T-helper 1 cell treated with Interleukin-12 subunit alpha and Interleukin-12 subunit beta and Interleukin-4 antibody, amounts not matched to agents 30 μg/mL and 1 μg/mL, for 36 hours (primary cell): ENCODE data around the gene PLA2G6.
A peak's percentile ranks its signal among the peaks of the same experiment; 100 is the strongest.
"Not testable (repeated sequence)": the region's sequence is repeated elsewhere in the genome, so short reads cannot be mapped to it uniquely, and the experiment has no call there.

Source experiments
- H3K27ac Mint-ChIP-seq: one replicate; pipeline ENCODE4 v1.8.0; 2021; ENCODE audit warnings: mild to moderate bottlenecking, mixed read lengths
- H3K27me3 Mint-ChIP-seq: one replicate; pipeline ENCODE4 v1.8.0; 2021; ENCODE audit warnings: low read depth, mixed read lengths
- H3K36me3 Mint-ChIP-seq: one replicate; pipeline ENCODE4 v1.8.0; 2021; ENCODE audit warnings: low read depth, mixed read lengths
- H3K4me1 Mint-ChIP-seq: one replicate; pipeline ENCODE4 v1.8.0; 2021; ENCODE audit warnings: low read depth, mixed read lengths
- H3K4me3 Mint-ChIP-seq: one replicate; pipeline ENCODE4 v1.8.0; 2021; ENCODE audit warnings: mild to moderate bottlenecking, moderate library complexity, mixed read lengths
- H3K9me3 Mint-ChIP-seq: one replicate; pipeline ENCODE4 v1.8.0; 2021; ENCODE audit warnings: mixed read lengths

Gene PLA2G6

GRCh38 chr22:38127869-38128268, 53.8 kb downstream of the PLA2G6 start:
- H3K9me3 Mint-ChIP-seq: no peaks in the 10 kb centered on the region
- peaks cover 6% of the 10 kb centered on the region for H3K4me1 Mint-ChIP-seq
- no peak overlapping the region for H3K27ac Mint-ChIP-seq
- H3K27me3 Mint-ChIP-seq: no peaks in the 10 kb centered on the region
- peaks cover 3% of the 10 kb centered on the region for H3K36me3 Mint-ChIP-seq
- no peak overlapping the region for H3K4me3 Mint-ChIP-seq

GRCh38 chr22:38126928-38127668, 54.5 kb downstream of the PLA2G6 start:
- no peak overlapping the region for H3K4me3 Mint-ChIP-seq
- no peaks in the 10 kb centered on the region for H3K9me3 Mint-ChIP-seq
- no peaks in the 10 kb centered on the region for H3K27me3 Mint-ChIP-seq
- H3K27ac Mint-ChIP-seq: no peak overlapping the region
- H3K36me3 Mint-ChIP-seq: peaks cover 3% of the 10 kb centered on the region
- peaks cover 10% of the 10 kb centered on the region for H3K4me1 Mint-ChIP-seq

DNA sequence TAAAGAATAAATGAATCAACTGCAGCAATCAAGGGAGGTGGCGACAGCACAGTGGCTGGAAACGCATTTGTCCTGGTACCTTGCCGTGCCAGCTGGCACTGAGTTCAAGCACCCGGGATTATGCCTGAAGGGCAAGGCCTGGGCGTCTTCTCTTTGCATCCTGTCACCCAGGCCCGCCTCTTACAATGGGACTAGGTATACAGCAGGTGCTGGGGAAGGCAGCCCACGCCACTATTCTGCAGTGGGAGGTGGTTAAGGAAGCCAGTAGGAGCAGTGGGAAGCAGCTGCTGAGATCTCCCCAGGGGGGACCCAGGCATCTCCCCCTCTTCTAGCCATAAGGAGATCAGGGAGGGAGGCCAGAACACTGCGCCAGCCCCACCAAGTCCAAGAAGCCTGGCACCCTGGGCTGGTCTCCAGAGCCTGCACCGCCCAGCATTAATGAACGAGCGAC, 55.9 kb downstream of the PLA2G6 start:
- Mint-ChIP-seq H3K36me3 (peaks cover 1% of the 10 kb centered on the region), H3K27me3 (no peaks in the 10 kb centered on the region), H3K27ac (no peak overlapping the region), H3K4me3 (no peak overlapping the region), H3K4me1 (peaks cover 10% of the 10 kb centered on the region), H3K9me3 (no peaks in the 10 kb centered on the region)

GRCh38 chr22:38125038-38125610, 56.5 kb downstream of the PLA2G6 start:
- Mint-ChIP-seq H3K4me1 (peaks cover 10% of the 10 kb centered on the region), H3K27ac (no peak overlapping the region)

GRCh38 chr22:38124236-38124974, 57.2 kb downstream of the PLA2G6 start:
- Mint-ChIP-seq H3K27me3 (no peaks in the 10 kb centered on the region), H3K9me3 (no peaks in the 10 kb centered on the region), H3K36me3 (peaks cover 1% of the 10 kb centered on the region), H3K4me3 (no peak overlapping the region), H3K4me1 (peaks cover 10% of the 10 kb centered on the region), H3K27ac (peak overlapping the region; percentile 31)

More at GRCh38 chr22:38125038-38125610, 56.5 kb downstream of the PLA2G6 start:
- Mint-ChIP-seq H3K36me3 (peaks cover 1% of the 10 kb centered on the region), H3K9me3 (no peaks in the 10 kb centered on the region), H3K4me3 (no peak overlapping the region), H3K27me3 (no peaks in the 10 kb centered on the region)

GRCh38 chr22:38122616-38123015, 59.0 kb downstream of the PLA2G6 start:
- Mint-ChIP-seq H3K4me1 (peaks cover 10% of the 10 kb centered on the region), H3K27ac (no peak overlapping the region), H3K27me3 (no peaks in the 10 kb centered on the region), H3K4me3 (no peak overlapping the region), H3K36me3 (peaks cover 4% of the 10 kb centered on the region), H3K9me3 (no peaks in the 10 kb centered on the region)

DNA sequence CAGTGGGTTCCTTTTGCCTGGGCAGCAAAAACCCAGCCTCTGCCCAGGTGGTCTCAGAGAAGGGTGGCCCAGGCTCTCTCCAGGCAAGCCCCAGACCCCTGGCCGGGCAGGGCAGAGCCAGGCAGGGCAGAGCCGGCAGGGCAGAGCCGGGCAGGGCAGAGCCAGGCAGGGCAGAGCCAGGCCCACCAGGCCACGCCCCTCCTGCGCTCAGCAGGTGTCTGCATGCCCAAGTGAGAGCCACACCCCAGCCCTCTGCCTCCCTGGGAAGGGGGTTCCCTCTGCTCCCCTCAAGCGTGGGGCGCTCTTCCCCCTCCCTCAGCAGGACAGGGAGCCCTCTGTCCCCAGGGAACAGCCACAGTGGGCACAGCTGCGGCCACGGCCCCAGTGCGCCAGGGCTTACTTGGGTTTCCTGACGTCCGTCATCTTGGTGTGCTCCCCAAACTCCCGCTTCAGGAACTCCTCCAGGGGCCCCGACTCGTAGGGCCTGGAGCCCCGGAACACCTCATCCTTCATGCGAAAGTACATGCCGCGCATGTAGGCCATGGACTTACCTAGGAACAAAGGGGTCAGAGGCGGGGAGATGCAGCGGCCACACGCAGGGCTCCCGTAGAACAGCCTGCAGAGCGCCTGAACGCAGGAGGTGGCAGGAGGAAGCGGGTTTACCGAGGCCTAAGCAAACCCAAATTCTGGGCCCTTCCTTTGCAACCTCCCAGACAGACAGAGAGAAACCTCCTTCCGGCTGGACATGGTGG, 61.1 kb downstream of the PLA2G6 start:
- Mint-ChIP-seq H3K36me3 (peaks cover 4% of the 10 kb centered on the region), H3K9me3 (no peaks in the 10 kb centered on the region), H3K27ac (no peak overlapping the region), H3K27me3 (no peaks in the 10 kb centered on the region), H3K4me3 (no peak overlapping the region), H3K4me1 (peaks cover 10% of the 10 kb centered on the region)

DNA sequence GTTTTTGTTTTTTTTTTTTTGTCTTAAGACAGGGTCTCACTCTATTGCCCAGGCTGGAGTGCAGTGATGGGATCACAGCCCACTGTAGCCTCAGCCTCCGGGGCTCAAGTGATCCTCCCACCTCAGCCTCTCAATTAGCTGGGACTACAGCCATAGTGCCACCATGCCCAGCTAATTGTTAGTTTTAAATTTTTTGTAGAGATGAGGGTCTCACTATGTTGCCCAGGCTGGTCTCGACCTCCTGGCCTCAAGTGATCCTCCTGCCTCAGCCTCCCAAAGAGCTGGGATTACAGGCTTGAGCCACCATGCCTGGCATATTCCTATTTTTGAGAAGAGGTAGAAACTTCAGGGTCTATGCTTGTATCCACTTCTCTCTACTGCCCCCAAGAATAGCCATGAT, 62.9 kb downstream of the PLA2G6 start:
- H3K36me3 Mint-ChIP-seq, H3K27ac Mint-ChIP-seq, H3K4me3 Mint-ChIP-seq, H3K27me3 Mint-ChIP-seq, H3K9me3 Mint-ChIP-seq, H3K4me1 Mint-ChIP-seq: not testable (repeated sequence)

- no peaks in the 10 kb centered on the region for H3K27me3 Mint-ChIP-seq
- H3K36me3 Mint-ChIP-seq: peaks cover 4% of the 10 kb centered on the region
- no peaks in the 10 kb centered on the region for H3K9me3 Mint-ChIP-seq
- no peak overlapping the region for H3K4me3 Mint-ChIP-seq
- no peak overlapping the region for H3K27ac Mint-ChIP-seq
- peaks cover 6% of the 10 kb centered on the region for H3K4me1 Mint-ChIP-seq
Measured at GRCh38 chr22:38118182-38118581, 63.4 kb downstream of the PLA2G6 start.

- H3K4me1 Mint-ChIP-seq, H3K36me3 Mint-ChIP-seq, H3K27ac Mint-ChIP-seq, H3K4me3 Mint-ChIP-seq, H3K9me3 Mint-ChIP-seq, H3K27me3 Mint-ChIP-seq: not testable (repeated sequence)
Measured at GRCh38 chr22:38117556-38117955, 64.1 kb downstream of the PLA2G6 start.

- H3K27me3 Mint-ChIP-seq: no peaks in the 10 kb centered on the region
- H3K9me3 Mint-ChIP-seq: no peaks in the 10 kb centered on the region
- H3K27ac Mint-ChIP-seq: no peak overlapping the region
- peaks cover 2% of the 10 kb centered on the region for H3K4me1 Mint-ChIP-seq
- peaks cover 4% of the 10 kb centered on the region for H3K36me3 Mint-ChIP-seq
- no peak overlapping the region for H3K4me3 Mint-ChIP-seq
Measured at GRCh38 chr22:38115423-38116205, 66.0 kb downstream of the PLA2G6 start.

DNA sequence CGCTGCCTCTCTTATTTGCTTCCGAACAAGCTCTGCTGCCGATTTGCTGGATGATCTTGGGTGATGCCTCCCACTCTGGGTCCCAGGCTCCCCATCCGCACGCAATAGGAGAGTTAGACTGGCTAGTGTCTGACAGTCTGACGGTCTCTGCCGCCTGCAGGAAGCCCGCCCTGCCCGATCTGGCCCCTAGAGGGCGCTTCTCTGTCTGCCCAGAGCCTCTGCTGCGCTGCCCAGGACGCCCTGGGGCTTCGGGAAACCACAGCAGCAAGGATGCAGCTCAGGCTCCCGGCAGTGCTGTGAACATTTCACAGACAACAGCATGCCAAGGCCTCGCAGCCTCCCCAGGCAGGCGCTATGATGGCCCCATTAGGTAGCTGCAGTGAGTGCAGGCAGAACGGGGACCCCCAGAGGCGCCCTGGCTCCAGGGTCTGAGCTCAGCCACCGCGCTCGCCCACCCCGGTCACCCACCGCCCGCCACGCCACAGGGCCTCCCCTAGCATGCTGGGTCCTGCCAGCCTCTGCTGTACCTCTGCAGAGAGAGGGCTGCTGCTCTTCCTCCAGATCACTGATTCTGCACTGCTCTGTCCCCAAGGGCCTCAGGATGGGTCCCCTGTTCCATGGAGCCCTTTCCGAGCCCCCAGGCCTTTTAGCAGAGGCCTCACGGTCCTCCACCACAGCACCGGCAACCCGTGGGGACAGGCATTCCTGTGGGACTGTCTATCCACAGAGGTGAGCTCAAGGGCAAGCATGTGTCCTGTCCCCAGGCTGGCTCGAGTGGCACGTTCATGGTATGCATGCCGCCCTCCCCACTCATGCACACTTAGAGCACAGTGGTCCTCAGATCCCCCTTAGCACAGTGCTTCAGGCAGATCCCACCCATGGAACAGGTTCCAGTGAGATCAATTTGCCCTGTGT, 66.9 kb downstream of the PLA2G6 start:
- Mint-ChIP-seq H3K4me1 (peaks cover 2% of the 10 kb centered on the region), H3K4me3 (no peak overlapping the region), H3K36me3 (peaks cover 5% of the 10 kb centered on the region), H3K27ac (no peak overlapping the region), H3K9me3 (peaks cover 2% of the 10 kb centered on the region), H3K27me3 (no peaks in the 10 kb centered on the region)

- Mint-ChIP-seq H3K4me1 (peaks cover 2% of the 10 kb centered on the region), H3K36me3 (peaks cover 3% of the 10 kb centered on the region), H3K27ac (no peak overlapping the region), H3K9me3 (peaks cover 3% of the 10 kb centered on the region), H3K4me3 (no peak overlapping the region), H3K27me3 (no peaks in the 10 kb centered on the region)
Measured at GRCh38 chr22:38112381-38112780, 69.2 kb downstream of the PLA2G6 start.
